GM11168 (cell line): ENCODE data around the gene CLDN22.

ENCODE experiments used
- in situ Hi-C: fragments of 300-500 bp; cut with MboI; formaldehyde crosslinking; loops from one replicate; pipeline ENCODE4 v1.12.0; 2022; ENCODE audit warnings: low sequenced_read_pairs; ENCODE audit not compliant: unreplicated experiment

The CLDN22 gene

GRCh38 chr4:183320211-183321059 is at the start of gene CLDN22:
CLDN22 (minus strand) TSS chr4:183320276; CDS start chr4:183320218, 58 bp downstream.
- in situ Hi-C loops: no loop called here

- in situ Hi-C loops: no loop called here
These were observed 49.0 kb upstream of the CLDN22 start for GRCh38 chr4:183369073-183369472.

- in situ Hi-C loops: no loop called here
These were observed 46.2 kb upstream of the CLDN22 start for GRCh38 chr4:183366206-183366835.

GRCh38 chr4:183364025-183364424 is 43.9 kb upstream of the CLDN22 start:
- in situ Hi-C loops: no loop called here

GRCh38 chr4:183362916-183363542 is 43.0 kb upstream of the CLDN22 start:
- in situ Hi-C loops: no loop called here

- in situ Hi-C loops: no loop called here
These were observed 42.0 kb upstream of the CLDN22 start for GRCh38 chr4:183362036-183362435.

GRCh38 chr4:183360161-183360919 is 40.3 kb upstream of the CLDN22 start:
- in situ Hi-C loops: no loop called here

GRCh38 chr4:183358215-183358755 is 38.2 kb upstream of the CLDN22 start:
- in situ Hi-C loops: no loop called here

GRCh38 chr4:183356931-183357675 is 37.0 kb upstream of the CLDN22 start:
- in situ Hi-C loops: no loop called here

- in situ Hi-C loops: no loop called here
These were observed 36.2 kb upstream of the CLDN22 start for GRCh38 chr4:183356173-183356830.

GRCh38 chr4:183355405-183355804 is 35.3 kb upstream of the CLDN22 start:
- in situ Hi-C loops: no loop called here

GRCh38 chr4:183354219-183354618 is 34.1 kb upstream of the CLDN22 start:
- in situ Hi-C loops: no loop called here

- in situ Hi-C loops: no loop called here
These were observed 33.5 kb upstream of the CLDN22 start for GRCh38 chr4:183353557-183353956.

- in situ Hi-C loops: no loop called here
These were observed 32.5 kb upstream of the CLDN22 start for GRCh38 chr4:183352546-183352945.

- in situ Hi-C loops: no loop called here
These were observed 30.4 kb upstream of the CLDN22 start for GRCh38 chr4:183350317-183351071.

- in situ Hi-C loops: no loop called here
These were observed 29.6 kb upstream of the CLDN22 start for GRCh38 chr4:183349673-183350072.

- in situ Hi-C loops: no loop called here
These were observed 28.9 kb upstream of the CLDN22 start for GRCh38 chr4:183348706-183349659.
